Measurements from ENCODE around the gene ATP13A3. TPM values are rescaled to one million over a fixed set of nuclear protein-coding genes. Genes with fewer than 3 reads are reported as not detected.

The ATP13A3 gene
- total and polyA plus RNA-seq, 10 of the 15 experiments (the other 5 are each of a cell fraction or from before 2014, with no cell fraction given), result 14.0 to 108 (median 69.5) TPM

DNA sequence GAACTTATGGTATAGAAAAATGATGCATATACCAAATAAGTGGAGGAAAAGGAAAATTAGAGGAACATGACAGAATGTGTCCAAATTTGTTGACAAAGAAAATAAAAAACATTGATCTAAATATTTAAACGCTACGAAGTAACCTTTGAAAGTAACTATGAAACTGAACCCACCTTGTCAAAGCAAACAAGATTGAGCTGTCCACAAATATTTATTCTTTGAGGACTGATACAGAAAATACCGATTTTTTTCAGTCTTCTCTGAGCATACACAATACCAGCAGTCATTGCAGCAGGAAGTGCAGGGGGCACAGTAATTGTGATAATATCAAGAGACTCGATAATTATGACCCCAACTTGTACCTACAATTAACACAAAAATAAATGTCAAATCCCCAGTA, 40.0 kb downstream of the ATP13A3 start:
- Histone ChIP-seq H4K20me1 (ENCODE audit: control insufficient read depth, insufficient read depth) (no peaks in the 10 kb centered on the region), H3K9me3 (replicated peaks; ENCODE audit: control insufficient read depth, insufficient read depth, low read length) (no peaks in the 10 kb centered on the region), H2AFZ (ENCODE audit: control insufficient read depth, low read depth, low read length) (no peak overlapping the region), H3K4me2 (ENCODE audit: control insufficient read depth, insufficient read depth) (no peak overlapping the region), H3K27me3 (replicated peaks in 1 of 2; ENCODE audit: control insufficient read depth in 2 of 2, insufficient read depth in 2 of 2, low read length in 1 of 2) (no peaks in the 10 kb centered on the region), H3K79me2 (ENCODE audit: control insufficient read depth, insufficient read depth, low read length) (no peaks in the 10 kb centered on the region), H3K4me3 (no peak overlapping the region), H3K27ac (ENCODE audit: control insufficient read depth, insufficient read depth) (no peak overlapping the region), H3K36me3 (ENCODE audit: control insufficient read depth in 2 of 2, insufficient read depth in 2 of 2, low read length in 1 of 2) (peaks cover 4 to 33% of the 10 kb centered on the region in 2 experiments), H3K4me1 (ENCODE audit: control insufficient read depth, insufficient read depth, low read length) (peaks cover 6% of the 10 kb centered on the region), H3K9ac (ENCODE audit: control insufficient read depth, insufficient read depth, low read length) (no peak overlapping the region)
- intact Hi-C loops (cut with micrococcal nuclease; ENCODE audit: unreplicated experiment) (no loop called here), in situ Hi-C loops (cut with MboI) (no loop called here)
- FAIRE-seq, result no peak
- POLR2A ChIA-PET, result interaction anchor here (0.6 kb wide), 1 partner anchor 803 kb away, joined by 4 read pairs; no protein-coding TSS in a partner anchor
- ATAC-seq, result no peak
- DNase-seq (ENCODE audit: low read depth, low spot score), result no peak
- SMC1A ChIA-PET (ENCODE audit: uncharacterized antibody, unreplicated experiment), result interaction anchor here (1.1 to 1.5 kb wide), 2 partner anchors 16 to 18 kb away, joined by 3 read pairs; no protein-coding TSS in a partner anchor
- BruUV-seq (replicated peaks), result no TSS peak
- TF ChIP-seq, protein P1, sequence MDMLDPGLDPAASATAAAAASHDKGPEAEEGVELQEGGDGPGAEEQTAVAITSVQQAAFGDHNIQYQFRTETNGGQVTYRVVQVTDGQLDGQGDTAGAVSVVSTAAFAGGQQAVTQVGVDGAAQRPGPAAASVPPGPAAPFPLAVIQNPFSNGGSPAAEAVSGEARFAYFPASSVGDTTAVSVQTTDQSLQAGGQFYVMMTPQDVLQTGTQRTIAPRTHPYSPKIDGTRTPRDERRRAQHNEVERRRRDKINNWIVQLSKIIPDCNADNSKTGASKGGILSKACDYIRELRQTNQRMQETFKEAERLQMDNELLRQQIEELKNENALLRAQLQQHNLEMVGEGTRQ (IDR thresholded peaks at IDR 0.05; ENCODE audit: borderline replicate concordance, low read depth, low read length), result no peak
- TF ChIP-seq ZBTB11 (CRISPR knock-in tag; IDR thresholded peaks at IDR 0.05) (no peak), SMAD5 (IDR thresholded peaks at IDR 0.05; ENCODE audit: low read depth) (no peak), KLF5 (IDR thresholded peaks at IDR 0.05; ENCODE audit: partially characterized antibody) (no peak), BACH1 (IDR thresholded peaks at IDR 0.05; ENCODE audit: borderline replicate concordance) (no peak), POU2F2 (IDR thresholded peaks at IDR 0.05; ENCODE audit: borderline replicate concordance, low read depth, low read length) (no peak), ZBTB4 (CRISPR knock-in tag; IDR thresholded peaks at IDR 0.05) (no peak)
- TF ChIP-seq, protein P2, sequence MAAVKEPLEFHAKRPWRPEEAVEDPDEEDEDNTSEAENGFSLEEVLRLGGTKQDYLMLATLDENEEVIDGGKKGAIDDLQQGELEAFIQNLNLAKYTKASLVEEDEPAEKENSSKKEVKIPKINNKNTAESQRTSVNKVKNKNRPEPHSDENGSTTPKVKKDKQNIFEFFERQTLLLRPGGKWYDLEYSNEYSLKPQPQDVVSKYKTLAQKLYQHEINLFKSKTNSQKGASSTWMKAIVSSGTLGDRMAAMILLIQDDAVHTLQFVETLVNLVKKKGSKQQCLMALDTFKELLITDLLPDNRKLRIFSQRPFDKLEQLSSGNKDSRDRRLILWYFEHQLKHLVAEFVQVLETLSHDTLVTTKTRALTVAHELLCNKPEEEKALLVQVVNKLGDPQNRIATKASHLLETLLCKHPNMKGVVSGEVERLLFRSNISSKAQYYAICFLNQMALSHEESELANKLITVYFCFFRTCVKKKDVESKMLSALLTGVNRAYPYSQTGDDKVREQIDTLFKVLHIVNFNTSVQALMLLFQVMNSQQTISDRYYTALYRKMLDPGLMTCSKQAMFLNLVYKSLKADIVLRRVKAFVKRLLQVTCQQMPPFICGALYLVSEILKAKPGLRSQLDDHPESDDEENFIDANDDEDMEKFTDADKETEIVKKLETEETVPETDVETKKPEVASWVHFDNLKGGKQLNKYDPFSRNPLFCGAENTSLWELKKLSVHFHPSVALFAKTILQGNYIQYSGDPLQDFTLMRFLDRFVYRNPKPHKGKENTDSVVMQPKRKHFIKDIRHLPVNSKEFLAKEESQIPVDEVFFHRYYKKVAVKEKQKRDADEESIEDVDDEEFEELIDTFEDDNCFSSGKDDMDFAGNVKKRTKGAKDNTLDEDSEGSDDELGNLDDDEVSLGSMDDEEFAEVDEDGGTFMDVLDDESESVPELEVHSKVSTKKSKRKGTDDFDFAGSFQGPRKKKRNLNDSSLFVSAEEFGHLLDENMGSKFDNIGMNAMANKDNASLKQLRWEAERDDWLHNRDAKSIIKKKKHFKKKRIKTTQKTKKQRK (IDR thresholded peaks at IDR 0.05; ENCODE audit: low read depth, low read length), result no peak
- 94% methylated on average over 4 of the region's 4 CpGs for WGBS (ENCODE audit: insufficient coverage, insufficient replicate concordance, low lambda C conversion rate, missing lambda C conversion rate)
- CTCF ChIA-PET, result interaction anchor here (1.2 to 2.1 kb wide), 7 partner anchors 23 to 149 kb away, joined by 3 to 9 read pairs (median 3); no protein-coding TSS in a partner anchor
- RAD21 ChIA-PET (ENCODE audit: unreplicated experiment), result interaction anchor here (1.0 to 1.4 kb wide), 2 partner anchors 15 to 127 kb away, joined by 3 to 4 read pairs; no protein-coding TSS in a partner anchor
